T-helper 9 cell (primary cell): ENCODE data around the gene GPR17.

Experiments
- DNase-seq: peaks from one replicate; pipeline ENCODE4 v3.0.0-alpha.2; 2020
- total RNA-seq, 2 donors: gene quantifications; one replicate each; lab custom pipeline; 2026; lab: John Stamatoyannopoulos, UW

Gene GPR17
- 0 reads per million in 2 donors for total RNA-seq

- DNase-seq: no peak
Measured at GRCh38 chr2:127645395-127646291, at the start of gene GPR17. GPR17 (plus strand) TSS chr2:127646153; CDS start chr2:127650736, 4,583 bp downstream.

GRCh38 chr2:127596311-127597045 lies 49.5 kb upstream of the GPR17 start:
- DNase-seq: no peak

GRCh38 chr2:127597046-127597983 lies 48.6 kb upstream of the GPR17 start:
- no peak for DNase-seq

DNA sequence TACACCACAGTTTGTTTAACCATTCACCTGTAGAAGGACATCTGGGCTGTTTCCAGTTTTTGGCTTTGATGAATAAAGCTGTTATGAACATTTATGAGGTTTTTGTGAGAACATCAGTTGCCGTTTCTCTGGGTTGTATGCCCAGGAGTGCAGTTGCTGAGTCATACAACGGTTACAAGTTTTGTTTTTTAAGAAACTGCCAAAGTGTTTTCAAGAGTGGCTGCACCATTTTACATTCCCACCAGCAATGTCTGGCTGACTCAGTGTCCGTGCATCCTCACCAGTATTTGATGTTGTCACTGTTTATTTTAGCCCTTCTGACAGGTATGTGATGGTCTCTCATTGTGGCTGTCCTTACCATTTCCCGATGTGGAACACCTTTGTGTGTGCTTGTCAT lies 48.0 kb upstream of the GPR17 start:
- no peak for DNase-seq

DNA sequence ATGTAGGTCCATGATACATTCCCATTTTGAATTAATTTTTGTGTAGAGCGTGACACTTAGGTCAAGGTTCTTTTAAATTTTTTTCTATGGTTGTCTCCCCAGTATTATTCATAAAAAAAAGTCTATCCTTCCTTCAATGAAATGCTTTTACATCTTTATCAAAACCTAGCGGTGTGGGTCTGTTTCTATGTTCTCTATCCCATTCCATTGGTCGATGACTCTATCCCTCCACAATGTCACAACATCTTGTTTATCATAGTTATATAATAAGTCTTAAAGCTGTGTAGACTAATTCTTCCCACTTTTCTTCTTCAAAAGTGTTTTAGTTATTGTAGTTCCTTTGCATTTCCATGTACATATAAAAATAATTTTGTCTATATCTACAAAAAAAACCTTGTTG lies 47.2 kb upstream of the GPR17 start:
- no peak for DNase-seq

- DNase-seq: no peak
Measured at GRCh38 chr2:127599211-127599610, 46.7 kb upstream of the GPR17 start.

- no peak for DNase-seq
Measured at GRCh38 chr2:127604986-127605385, 41.0 kb upstream of the GPR17 start.

- DNase-seq: no peak
Measured at GRCh38 chr2:127605691-127606263, 40.2 kb upstream of the GPR17 start.

GRCh38 chr2:127606625-127607398 lies 39.1 kb upstream of the GPR17 start:
- no peak for DNase-seq

DNA sequence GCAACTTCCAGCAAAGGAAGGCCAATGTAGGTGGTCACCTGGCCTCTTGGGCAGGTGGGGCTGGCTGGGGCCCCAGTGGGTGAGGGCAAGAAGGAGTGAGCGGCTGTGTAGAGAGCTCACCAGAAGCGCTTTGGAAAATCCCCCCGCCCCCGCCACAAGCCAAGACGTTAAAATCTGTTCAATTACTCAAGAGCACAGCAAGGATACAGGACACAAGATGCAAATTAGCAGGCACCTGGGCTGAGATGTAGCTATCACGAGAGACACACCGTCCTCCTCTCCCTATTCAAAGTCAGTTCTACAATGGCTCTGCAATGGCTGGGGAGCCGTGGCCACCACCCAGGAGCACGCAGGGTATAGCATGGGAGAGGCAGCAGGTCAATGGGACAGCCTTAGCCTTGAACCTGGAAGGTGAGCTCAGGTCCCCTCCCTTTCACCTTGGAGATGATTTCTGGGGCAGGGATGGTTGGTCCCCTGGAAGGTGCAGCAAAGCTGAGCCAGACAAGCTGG lies 38.5 kb upstream of the GPR17 start:
- no peak for DNase-seq

- DNase-seq: no peak
Measured at GRCh38 chr2:127608061-127609030, 37.6 kb upstream of the GPR17 start.

DNA sequence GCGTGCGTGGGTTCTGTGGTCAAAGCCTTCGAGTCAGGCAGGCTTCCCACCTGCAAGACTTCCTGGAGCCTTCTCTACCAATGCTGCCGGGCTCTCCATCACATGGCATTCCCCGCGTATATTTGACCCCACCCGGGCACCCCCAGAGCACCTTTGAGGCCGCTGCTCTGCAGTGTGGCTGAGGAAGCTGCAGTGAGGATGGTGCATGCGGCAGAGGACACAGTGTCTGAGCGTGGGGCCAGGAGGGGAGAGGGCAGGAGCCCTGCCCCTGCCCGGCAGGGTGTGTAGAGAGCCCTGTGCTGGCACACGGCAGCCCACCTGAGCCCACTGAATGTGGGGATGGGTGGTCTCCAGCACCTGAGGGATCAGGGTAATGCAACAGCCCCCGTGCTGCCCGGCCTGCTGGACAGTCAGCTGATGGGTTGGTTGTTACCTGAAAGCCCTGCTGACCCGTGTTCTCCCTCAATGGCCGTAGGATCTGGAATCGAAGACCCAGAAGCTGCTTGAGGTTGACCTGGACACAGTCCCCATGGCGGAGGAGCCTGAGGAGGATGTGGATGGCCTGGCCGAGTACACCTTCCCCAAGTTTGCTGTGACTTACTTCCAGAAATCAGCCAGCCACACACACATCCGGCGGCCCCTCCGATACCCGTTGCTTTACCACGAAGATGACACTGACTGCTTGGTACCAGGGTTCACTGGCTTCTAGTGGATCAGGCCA lies 36.8 kb upstream of the GPR17 start:
- no peak for DNase-seq

DNA sequence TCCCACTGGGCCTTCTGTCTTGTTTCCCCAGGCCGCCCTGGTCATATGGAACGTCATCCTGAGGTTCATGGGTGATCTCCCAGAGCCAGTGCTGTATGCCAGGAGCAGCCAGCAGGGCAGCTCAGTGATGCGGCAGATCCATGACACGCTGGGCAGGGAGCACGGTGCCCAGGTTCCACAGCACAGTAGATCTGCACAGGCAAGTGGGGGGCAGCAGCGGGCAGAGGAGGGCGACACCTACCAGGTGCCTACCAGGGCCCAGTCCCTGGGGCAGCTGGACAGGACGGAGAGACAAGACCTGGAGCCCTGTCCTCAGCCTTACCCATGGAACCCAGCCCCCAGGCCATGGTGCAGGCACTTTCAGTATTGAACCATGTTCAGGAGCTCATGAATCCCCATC lies 36.1 kb upstream of the GPR17 start:
- DNase-seq: no peak

- DNase-seq: no peak
Measured at GRCh38 chr2:127610561-127610960, 35.4 kb upstream of the GPR17 start.

GRCh38 chr2:127611076-127611925 lies 34.7 kb upstream of the GPR17 start:
- no peak for DNase-seq

DNA sequence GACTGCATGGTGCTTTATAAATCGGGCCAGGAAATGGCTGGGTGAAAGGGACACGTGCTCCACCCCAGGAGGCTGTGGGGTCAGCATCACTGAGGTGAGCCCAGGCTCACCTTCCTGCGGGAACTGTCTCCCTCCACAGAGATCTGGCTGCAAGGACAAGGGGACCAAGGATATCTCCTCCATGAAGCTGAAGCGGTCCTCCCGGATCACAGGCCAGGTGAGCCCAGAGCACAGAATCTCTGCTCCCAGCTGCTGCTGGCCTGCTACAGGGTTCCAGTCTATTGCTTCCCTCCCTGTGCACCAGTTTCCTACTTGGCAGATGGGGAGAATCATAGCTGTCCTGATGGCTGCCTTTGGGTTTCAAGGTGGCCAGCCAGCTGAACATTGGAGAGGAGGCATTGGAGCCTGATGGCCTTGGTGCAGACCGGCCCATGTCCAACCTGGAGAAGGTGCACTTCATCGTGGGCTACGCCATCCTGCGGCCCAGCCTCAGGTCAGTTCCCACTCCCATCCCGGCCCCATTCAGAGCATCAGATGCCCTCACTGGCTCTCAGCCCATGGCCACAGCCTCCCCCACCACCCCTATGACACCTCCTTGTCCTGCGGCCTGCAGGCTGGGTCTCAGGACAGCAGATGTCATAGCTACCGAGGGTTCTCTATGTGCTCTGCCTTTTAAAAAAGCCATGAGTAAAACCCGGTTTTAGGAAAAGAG lies 33.7 kb upstream of the GPR17 start:
- DNase-seq: no peak

- no peak for DNase-seq
Measured at GRCh38 chr2:127614246-127614645, 31.7 kb upstream of the GPR17 start.

- DNase-seq: no peak
Measured at GRCh38 chr2:127614731-127615130, 31.2 kb upstream of the GPR17 start.
